GM19438 (cell line): ENCODE measurements around the gene USP32.
"Not testable (repeated sequence)": the region's sequence is repeated elsewhere in the genome, so short reads cannot be mapped to it uniquely, and the experiment has no call there.

Experiments
- ATAC-seq: cut with Tn5 transposase; IDR thresholded peaks from one replicate; pipeline ENCODE4 v1.9.1; 2021; ENCODE audit warnings: low read depth; ENCODE audit not compliant: unreplicated experiment

Gene USP32

DNA sequence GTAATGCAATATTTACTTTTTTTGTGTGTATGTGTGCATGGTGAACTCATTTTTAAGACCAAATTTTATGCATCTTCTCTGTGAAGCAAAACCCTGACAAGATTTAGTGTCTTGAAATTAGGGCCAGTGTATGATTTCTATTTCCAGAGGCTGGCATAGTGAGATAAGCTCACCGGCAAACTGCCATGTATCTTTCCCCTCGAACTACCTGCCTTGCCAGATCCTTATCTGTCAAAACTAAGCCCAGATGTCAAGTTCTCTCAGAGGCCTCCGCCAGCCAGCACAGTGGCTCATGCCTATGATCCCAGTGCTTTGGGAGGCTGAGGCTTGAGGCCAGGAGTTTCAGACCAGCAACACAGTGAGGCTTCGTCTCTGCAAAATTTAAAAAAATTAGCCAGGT lies 10.0 kb downstream of the USP32 start:
- no peak for ATAC-seq

DNA sequence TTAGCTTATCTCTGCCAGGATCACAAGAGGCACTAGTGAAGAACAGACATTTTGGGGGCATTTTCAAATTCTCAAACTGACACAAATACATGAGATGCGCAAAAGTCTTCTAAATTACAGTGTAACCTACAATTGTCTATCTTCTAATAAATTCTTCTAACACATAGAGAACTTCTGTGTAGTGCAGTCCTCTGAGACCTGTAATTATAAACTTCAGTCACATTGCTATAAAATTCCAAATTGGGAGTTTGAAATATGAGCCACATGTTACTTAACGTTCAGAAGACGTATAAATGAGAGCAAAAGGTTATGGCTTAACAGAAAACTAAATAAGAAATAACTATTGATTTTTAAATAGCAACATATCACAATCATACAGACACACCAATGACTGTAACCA lies 12.5 kb downstream of the USP32 start:
- not testable (repeated sequence) for ATAC-seq

GRCh38 chr17:60378187-60378586 lies 13.7 kb downstream of the USP32 start:
- ATAC-seq = not testable (repeated sequence)

DNA sequence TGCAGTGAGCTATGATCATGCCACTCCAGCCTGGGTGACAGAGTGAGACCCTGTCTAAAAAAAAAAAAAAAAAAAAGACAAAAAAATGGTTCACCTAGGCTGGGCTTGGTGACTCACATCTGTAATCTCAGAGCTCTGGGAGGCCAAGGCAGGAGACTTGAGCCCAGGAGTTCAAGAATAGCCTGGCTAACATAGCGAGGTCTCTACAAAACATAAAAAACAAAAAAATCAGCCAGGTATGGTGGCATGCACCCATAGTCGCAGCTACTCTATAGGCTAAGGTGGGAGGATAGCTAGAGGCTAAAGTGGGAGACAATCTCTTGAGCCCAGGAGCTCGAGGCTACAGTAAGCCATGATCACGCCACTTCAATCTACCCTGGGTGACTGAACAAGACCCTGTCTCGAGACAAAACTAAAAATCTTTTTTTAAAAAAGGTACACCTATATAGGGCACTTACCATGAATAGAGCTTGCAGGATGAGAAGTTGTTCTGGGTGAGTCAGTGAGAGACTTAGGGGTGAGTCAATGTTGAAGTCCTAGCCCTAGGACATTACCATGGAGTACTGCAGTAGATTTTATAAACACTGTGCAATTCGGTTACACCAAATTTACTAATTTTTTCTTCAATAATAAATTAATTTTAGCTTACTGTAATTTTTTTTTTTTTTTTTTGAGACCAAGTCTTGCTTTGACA lies 19.0 kb downstream of the USP32 start:
- no peak for ATAC-seq

GRCh38 chr17:60371818-60372510 lies 20.0 kb downstream of the USP32 start:
- ATAC-seq = no peak

GRCh38 chr17:60371416-60371815 lies 20.5 kb downstream of the USP32 start:
- ATAC-seq = no peak

DNA sequence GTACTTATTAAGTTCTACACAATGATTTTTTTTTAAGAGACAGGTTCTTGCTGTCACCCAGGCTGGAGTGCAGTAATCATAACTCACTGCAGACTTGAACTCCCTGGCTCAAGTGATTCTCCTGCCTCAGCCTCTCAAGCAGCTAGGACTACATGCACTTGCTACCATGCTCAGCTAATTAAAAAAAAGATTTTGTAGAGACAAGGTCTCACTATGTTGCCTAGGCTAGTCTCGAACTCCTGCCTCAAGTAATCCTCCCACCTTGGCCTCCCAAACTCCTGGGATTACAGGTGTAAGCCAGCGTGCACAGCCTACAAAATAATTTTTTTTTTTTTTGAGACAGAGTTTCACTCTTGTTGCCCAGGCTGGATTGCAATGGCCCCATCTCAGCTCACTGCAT lies 22.2 kb downstream of the USP32 start:
- ATAC-seq = no peak

GRCh38 chr17:60363700-60364405 lies 28.1 kb downstream of the USP32 start:
- no peak for ATAC-seq

- ATAC-seq = no peak
Measured at GRCh38 chr17:60362329-60362728, 29.6 kb downstream of the USP32 start.

- ATAC-seq = no peak
Measured at GRCh38 chr17:60361889-60362288, 30.0 kb downstream of the USP32 start.

GRCh38 chr17:60359415-60359814 lies 32.5 kb downstream of the USP32 start:
- ATAC-seq = no peak

DNA sequence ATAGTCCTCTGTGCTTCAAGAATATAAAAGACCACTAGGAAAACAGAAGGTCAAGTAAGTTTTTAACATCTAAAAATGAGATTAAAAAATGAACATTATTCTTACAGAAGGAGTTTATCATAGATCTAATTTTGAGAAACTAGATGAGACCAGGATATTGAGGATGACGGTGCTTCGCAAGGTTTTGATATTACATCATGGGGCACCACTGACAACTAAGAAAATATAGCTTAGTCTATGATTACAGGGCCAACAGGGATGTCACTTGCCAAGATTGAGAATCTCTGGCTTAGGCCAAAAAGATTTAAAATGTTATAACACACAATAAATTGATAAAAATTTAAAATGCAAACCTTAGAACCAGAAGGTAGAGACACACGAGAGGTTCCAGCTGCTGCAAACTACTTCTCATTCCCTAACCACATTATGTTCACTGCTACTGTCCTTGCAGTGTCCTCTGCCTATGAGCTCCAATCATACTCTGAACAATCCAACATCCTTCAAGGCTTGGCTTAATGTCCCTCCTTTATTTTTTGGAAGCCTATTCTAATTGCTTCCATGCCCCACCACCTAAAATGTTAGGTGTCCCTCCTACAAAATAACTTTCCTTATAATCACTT lies 33.2 kb downstream of the USP32 start:
- no peak for ATAC-seq

DNA sequence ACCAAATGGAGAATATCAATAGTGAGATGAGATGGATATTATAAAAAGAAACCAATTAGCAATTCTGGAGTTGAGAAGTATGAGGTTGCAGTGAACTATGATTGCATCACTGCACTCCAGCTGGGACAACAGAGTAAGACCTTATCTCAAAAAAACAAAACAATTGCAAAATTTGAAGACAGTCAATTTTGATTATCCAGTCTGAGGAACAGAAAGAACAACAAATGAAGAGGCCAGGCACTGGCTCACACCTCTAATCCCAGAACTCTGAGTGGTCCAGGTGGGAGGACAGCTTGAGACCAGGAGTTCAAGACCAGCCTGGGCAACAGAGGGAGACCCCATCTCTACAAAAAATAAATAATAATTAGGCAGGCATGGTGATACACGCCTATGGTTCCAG lies 35.0 kb downstream of the USP32 start:
- no peak for ATAC-seq

GRCh38 chr17:60355663-60356594 lies 36.0 kb downstream of the USP32 start:
- no peak for ATAC-seq

- ATAC-seq = no peak
Measured at GRCh38 chr17:60354223-60354622, 37.7 kb downstream of the USP32 start.

GRCh38 chr17:60353773-60354172 lies 38.2 kb downstream of the USP32 start:
- no peak for ATAC-seq

DNA sequence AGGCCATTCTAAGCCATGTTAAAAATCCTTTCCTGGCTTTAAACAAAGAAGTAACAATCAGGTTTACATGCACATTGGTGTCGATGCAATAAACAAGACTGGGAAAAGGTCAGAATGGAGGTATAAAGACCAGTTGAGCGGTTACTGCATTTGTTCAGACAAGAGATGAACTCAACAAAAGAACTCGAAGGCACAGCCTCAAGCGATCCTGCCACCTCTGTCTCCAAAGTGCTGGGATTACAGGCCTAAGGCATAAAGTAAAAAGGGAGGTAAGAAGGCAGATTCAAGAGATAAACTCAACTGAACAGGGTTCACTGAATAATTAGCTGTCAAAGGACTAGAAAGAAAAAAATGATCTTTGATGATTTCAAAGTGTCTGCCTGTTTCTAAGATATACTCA lies 39.4 kb downstream of the USP32 start:
- no peak for ATAC-seq

DNA sequence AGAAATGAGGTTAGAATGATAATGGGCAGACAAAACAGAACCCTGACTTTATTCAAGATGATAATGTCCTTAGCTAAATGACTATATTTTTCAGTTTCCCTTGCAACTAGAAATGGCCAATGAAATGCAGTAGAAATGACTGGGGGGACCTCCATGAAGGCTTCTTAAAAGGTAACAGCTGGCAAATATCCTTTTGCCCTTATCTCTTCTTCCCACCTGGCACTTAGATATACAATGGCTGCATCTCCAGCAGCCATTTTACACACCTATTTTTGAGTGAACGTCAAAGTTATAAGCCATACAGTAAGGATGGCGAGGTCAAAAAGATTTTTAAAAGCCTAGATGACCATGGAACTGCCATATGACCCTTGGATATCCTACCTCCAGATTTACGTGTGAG lies 39.9 kb downstream of the USP32 start:
- ATAC-seq = no peak

DNA sequence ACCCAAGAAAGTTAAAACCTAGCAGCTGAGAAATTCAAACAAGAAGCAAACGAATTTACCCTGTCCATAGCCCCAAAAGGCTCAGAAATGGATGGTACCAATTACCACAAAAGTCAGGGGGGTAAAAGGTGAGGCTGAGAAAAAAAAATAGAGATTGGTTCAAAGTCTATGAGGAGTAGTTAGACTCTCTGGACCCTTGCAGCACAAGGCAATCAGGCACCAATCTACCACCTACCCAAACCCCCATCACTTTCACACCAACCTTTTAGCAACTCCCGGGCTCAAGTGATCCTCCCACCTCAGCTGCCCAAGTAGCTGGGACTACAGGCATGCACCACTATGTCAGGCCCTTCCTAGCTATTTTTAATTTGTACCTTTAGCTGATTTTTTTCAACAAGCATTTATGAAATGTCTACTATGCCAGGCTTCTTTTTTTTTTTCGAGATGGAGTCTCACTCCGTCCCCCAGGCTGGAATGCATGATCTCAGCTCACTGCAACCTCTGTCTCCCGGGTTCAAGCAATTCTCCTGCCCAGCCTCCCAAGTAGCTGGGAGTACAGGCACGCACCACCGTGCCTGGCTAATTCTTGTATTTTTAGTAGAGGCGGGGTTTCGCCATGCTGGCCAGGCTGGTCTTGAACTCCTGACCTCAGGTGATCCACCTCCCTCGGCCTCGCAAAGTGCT lies 40.8 kb downstream of the USP32 start:
- no peak for ATAC-seq

DNA sequence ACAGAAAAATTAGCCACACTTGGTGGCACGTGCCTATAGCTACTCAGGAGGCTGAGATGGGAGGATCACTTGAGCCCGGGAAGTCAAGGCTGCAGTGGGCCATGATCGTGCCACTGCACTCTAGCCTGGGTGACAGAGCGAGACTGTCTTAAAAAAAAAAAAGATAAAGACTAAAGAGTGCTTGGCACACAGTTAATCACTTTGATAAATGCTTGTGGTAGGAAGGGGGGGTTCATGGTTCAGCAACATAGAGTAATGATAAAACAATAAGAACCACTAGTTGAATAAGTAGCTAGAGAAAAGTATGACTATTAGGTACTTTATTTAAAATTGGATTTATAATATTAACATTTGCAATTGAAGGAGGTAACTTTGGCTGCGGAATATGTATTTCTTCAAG lies 43.3 kb downstream of the USP32 start:
- no peak for ATAC-seq
